Colon (tissue), 2 donors: ENCODE measurements around the gene CELF2.
"Not testable (repeated sequence)": the region's sequence is repeated elsewhere in the genome, so short reads cannot be mapped to it uniquely, and the experiment has no call there.

Source experiments
- FAIRE-seq: peaks from 2 replicates; lab custom pipeline; 2012; peaks lifted over from hg19 to GRCh38; lab: Jason Lieb, UNC
- donor health status: control.
- donor health status: control.

Gene CELF2

GRCh38 chr10:11175823-11176243 lies 158.2 kb downstream of the CELF2 start:
- no peak for FAIRE-seq

GRCh38 chr10:11176746-11177145 lies 159.1 kb downstream of the CELF2 start:
- no peak for FAIRE-seq

- FAIRE-seq: no peak
Measured at GRCh38 chr10:11177381-11177780, 159.7 kb downstream of the CELF2 start.

- no peak for FAIRE-seq
Measured at GRCh38 chr10:11177926-11178471, 160.3 kb downstream of the CELF2 start.

GRCh38 chr10:11178606-11179515 lies 161.2 kb downstream of the CELF2 start:
- no peak for FAIRE-seq

- no peak for FAIRE-seq
Measured at GRCh38 chr10:11179516-11180105, 161.9 kb downstream of the CELF2 start.

GRCh38 chr10:11180228-11180627 lies 162.6 kb downstream of the CELF2 start:
- no peak for FAIRE-seq

- FAIRE-seq: no peak
Measured at GRCh38 chr10:11181978-11182377, 164.3 kb downstream of the CELF2 start.

- no peak for FAIRE-seq
Measured at GRCh38 chr10:11183015-11183414, 165.3 kb downstream of the CELF2 start.

- no peak for FAIRE-seq
Measured at GRCh38 chr10:11184093-11184492, 166.4 kb downstream of the CELF2 start.

GRCh38 chr10:11185128-11185665 lies 167.5 kb downstream of the CELF2 start:
- not testable (repeated sequence) for FAIRE-seq

GRCh38 chr10:11186374-11186773 lies 168.7 kb downstream of the CELF2 start:
- FAIRE-seq: no peak

- FAIRE-seq: no peak
Measured at GRCh38 chr10:11189582-11190376, 172.1 kb downstream of the CELF2 start.

- no peak for FAIRE-seq
Measured at GRCh38 chr10:11191190-11191589, 173.5 kb downstream of the CELF2 start.

GRCh38 chr10:11191678-11192077 lies 174.0 kb downstream of the CELF2 start:
- FAIRE-seq: no peak

- no peak for FAIRE-seq
Measured at GRCh38 chr10:11192304-11193000, 174.8 kb downstream of the CELF2 start.

- FAIRE-seq: no peak
Measured at GRCh38 chr10:11193001-11193551, 175.4 kb downstream of the CELF2 start.

GRCh38 chr10:11194859-11195586 lies 177.4 kb downstream of the CELF2 start:
- no peak for FAIRE-seq

- FAIRE-seq: no peak
Measured at GRCh38 chr10:11195623-11196022, 178.0 kb downstream of the CELF2 start.

GRCh38 chr10:11197266-11197712 lies 179.6 kb downstream of the CELF2 start:
- no peak for FAIRE-seq
